ENCODE measurements around the gene WDR54. TPM values are rescaled to one million over a fixed set of nuclear protein-coding genes. Genes with fewer than 3 reads are reported as not detected.
"Not testable (repeated sequence)": the region's sequence is repeated elsewhere in the genome, so short reads cannot be mapped to it uniquely, and the experiment has no call there.

WDR54 gene
- total and polyA plus RNA-seq, 10 of the 15 experiments (the other 5 are each of a cell fraction or from before 2014, with no cell fraction given), result 38.2 to 116 (median 89.1) TPM

DNA sequence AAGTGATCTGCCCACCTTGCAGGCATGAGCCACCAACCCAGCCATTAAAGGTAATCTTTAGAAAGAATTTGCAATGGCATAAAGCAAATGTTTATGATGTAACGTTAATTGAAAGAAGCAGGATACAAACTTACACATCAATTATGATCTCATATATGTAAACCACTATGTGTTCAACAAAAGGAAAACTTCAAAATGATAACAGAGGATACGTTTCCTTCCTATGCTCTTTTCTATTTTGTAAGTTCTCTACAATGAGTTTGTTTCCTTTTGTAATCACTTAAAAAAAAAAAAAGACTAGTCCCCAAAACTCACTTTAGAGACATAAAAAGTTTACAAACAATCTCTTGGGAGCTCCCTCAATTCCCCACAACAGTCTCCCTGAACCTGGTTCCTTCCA is 1.5 kb upstream of the WDR54 start (continued):
- no peak for TF ChIP-seq KLF5 (IDR thresholded peaks at IDR 0.05; ENCODE audit: partially characterized antibody)
- TF ChIP-seq, protein P1, sequence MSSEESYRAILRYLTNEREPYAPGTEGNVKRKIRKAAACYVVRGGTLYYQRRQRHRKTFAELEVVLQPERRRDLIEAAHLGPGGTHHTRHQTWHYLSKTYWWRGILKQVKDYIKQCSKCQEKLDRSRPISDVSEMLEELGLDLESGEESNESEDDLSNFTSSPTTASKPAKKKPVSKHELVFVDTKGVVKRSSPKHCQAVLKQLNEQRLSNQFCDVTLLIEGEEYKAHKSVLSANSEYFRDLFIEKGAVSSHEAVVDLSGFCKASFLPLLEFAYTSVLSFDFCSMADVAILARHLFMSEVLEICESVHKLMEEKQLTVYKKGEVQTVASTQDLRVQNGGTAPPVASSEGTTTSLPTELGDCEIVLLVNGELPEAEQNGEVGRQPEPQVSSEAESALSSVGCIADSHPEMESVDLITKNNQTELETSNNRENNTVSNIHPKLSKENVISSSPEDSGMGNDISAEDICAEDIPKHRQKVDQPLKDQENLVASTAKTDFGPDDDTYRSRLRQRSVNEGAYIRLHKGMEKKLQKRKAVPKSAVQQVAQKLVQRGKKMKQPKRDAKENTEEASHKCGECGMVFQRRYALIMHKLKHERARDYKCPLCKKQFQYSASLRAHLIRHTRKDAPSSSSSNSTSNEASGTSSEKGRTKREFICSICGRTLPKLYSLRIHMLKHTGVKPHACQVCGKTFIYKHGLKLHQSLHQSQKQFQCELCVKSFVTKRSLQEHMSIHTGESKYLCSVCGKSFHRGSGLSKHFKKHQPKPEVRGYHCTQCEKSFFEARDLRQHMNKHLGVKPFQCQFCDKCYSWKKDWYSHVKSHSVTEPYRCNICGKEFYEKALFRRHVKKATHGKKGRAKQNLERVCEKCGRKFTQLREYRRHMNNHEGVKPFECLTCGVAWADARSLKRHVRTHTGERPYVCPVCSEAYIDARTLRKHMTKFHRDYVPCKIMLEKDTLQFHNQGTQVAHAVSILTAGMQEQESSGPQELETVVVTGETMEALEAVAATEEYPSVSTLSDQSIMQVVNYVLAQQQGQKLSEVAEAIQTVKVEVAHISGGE (CRISPR knock-in tag; IDR thresholded peaks at IDR 0.05), result no peak

DNA sequence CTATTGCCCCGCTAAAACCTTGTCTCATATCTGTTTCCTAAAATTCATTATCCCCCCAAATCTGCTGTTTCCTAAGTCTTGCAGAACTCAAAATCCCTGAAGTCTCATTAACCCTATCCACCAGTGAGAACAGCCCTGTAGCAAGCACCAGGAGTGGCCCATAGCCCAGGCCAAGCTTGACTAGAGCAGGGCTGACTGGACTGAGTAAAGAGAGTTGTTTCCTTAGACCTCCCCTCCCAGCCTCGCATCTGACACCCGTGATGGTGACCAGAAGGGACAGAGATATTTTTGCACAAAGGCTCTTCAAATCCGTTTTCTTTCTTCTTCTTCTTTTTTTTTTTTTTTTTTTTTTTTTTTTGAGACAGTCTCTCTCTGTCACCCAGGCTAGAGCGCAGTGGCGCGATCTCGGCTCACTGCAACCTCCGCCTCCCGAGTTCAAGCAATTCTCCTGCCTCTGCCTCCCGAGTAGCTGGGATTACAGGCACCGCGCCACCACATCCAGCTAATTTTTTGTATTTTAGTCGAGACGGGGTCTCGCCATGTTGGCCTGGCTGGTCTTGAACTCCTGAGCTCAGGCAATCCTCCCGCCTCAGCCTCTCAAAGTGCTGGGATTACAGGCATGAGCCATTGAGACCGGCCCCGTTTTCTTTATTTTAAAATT is 957 bp upstream of the WDR54 start:
- H3K4me3 ChIP-seq, result peak overlapping the region; percentile 78
- H3K9ac ChIP-seq (ENCODE audit: control insufficient read depth, insufficient read depth, low read length), result peak overlapping the region; percentile 60; the same call in 1 of the 2 replicates
- TF ChIP-seq, protein P2, sequence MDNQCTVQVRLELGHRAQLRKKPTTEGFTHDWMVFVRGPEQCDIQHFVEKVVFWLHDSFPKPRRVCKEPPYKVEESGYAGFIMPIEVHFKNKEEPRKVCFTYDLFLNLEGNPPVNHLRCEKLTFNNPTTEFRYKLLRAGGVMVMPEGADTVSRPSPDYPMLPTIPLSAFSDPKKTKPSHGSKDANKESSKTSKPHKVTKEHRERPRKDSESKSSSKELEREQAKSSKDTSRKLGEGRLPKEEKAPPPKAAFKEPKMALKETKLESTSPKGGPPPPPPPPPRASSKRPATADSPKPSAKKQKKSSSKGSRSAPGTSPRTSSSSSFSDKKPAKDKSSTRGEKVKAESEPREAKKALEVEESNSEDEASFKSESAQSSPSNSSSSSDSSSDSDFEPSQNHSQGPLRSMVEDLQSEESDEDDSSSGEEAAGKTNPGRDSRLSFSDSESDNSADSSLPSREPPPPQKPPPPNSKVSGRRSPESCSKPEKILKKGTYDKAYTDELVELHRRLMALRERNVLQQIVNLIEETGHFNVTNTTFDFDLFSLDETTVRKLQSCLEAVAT (IDR thresholded peaks at IDR 0.05), result peak; percentile 69
- peak overlapping the region; percentile 83 for H3K4me2 ChIP-seq (ENCODE audit: control insufficient read depth, insufficient read depth)
- WGBS (ENCODE audit: insufficient coverage, insufficient replicate concordance, low lambda C conversion rate, missing lambda C conversion rate), result 70% methylated on average over 18 of the region's 19 CpGs
- H4K20me1 ChIP-seq (ENCODE audit: control insufficient read depth, insufficient read depth); DNase-seq (ENCODE audit: low read depth, low spot score); FAIRE-seq; H3K79me2 ChIP-seq (ENCODE audit: control insufficient read depth, insufficient read depth, low read length); ATAC-seq; in situ Hi-C loops (cut with MboI); BruUV-seq (replicated peaks); H3K36me3 ChIP-seq (ENCODE audit: control insufficient read depth in 2 of 2, insufficient read depth in 2 of 2, low read length in 1 of 2); H3K27me3 ChIP-seq (replicated peaks in 1 of 2; ENCODE audit: control insufficient read depth in 2 of 2, insufficient read depth in 2 of 2, low read length in 1 of 2); H3K9me3 ChIP-seq (replicated peaks; ENCODE audit: control insufficient read depth, insufficient read depth, low read length); H2AFZ ChIP-seq (ENCODE audit: control insufficient read depth, low read depth, low read length): not testable (repeated sequence)
- ChIA-PET POLR2A (interaction anchor here (0.8 to 1.9 kb wide), 8 partner anchors 11 to 146 kb away, joined by 3 to 21 read pairs (median 6); partner anchors contain the start of genes INO80B and WBP1), SMC1A (ENCODE audit: uncharacterized antibody, unreplicated experiment) (interaction anchor here (0.7 to 3.0 kb wide), 9 partner anchors 12 to 169 kb away, joined by 3 to 24 read pairs (median 3); partner anchors contain the start of genes INO80B and WBP1), RAD21 (ENCODE audit: unreplicated experiment) (interaction anchor here (0.9 to 2.4 kb wide), 7 partner anchors 15 to 147 kb away, joined by 3 to 11 read pairs (median 6); partner anchors contain the start of genes HTRA2, INO80B and WBP1), CTCF (interaction anchor here (0.8 to 1.5 kb wide), 10 partner anchors 19 to 295 kb away, joined by 3 to 6 read pairs (median 4); partner anchors contain the start of gene INO80B)
- H3K27ac ChIP-seq (ENCODE audit: control insufficient read depth, insufficient read depth), result peak overlapping the region; percentile 80
- peaks cover 29% of the 10 kb centered on the region for H3K4me1 ChIP-seq (ENCODE audit: control insufficient read depth, insufficient read depth, low read length)
- intact Hi-C loops (cut with micrococcal nuclease; ENCODE audit: unreplicated experiment), result loop anchor here (2.0 kb wide), 1 partner anchor 34 kb away; the partner anchor contains the start of gene INO80B

Measured in GM12878 (cell line).